COLO829 (cell line): ENCODE measurements around the gene TACC2.
"Not testable (repeated sequence)": the region's sequence is repeated elsewhere in the genome, so short reads cannot be mapped to it uniquely, and the experiment has no call there.

Experiments
- DNase-seq: peaks from one replicate; pipeline ENCODE4 v3.0.0; 2012; ENCODE audit warnings: low spot score

Gene TACC2

DNA sequence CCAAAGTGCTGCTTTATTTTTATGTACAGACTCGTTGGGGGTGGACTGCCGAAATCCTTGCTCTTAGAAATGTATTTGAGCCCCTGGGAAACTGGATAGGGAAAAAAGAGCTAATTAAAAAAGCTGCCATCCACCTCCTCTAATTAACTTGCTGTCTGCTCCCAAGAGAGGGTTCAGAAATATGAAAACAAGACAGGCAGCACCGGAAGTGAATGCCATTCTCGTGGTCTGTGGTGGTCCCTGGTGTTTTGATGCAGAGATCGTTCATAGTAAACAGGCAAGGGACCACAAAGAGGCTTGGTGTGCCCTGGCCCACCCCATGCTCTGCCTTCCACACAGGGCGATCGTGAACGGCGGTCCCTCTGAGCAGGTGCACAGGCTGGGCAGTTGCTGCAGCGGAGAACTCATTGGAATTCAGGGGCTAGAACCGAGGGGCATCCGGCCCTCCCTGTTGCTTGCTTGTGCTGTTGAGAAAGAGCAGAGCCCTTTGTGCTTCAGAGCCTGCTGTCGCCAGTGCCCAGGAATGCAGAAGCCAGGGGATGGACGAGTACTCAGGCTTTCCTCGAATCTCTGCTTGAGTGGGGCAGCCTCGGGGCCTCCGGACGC lies 203.1 kb downstream of the TACC2 start:
- DNase-seq = no peak

GRCh38 chr10:122194251-122194650 lies 205.3 kb downstream of the TACC2 start:
- DNase-seq = no peak

DNA sequence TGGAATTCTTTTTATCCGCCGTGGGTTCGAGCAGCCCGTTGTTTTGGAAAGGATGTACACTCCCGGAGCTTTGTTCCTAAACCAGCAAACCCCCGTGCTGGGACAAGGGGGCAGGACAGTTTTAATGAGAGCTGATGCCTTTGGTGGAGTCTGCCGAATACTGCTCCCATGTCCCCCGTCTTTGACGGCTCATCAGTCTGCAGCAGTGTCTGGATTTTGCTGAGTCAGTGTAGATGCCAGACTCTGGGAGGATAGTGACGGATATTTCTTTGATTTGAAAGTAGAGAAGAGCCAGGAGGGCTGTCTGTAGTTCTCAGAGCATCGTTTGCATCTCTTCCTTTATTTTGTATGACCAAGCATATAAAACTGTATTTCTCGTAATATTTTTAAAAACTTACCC lies 207.3 kb downstream of the TACC2 start:
- DNase-seq = no peak

GRCh38 chr10:122197611-122198222 lies 208.8 kb downstream of the TACC2 start:
- DNase-seq = no peak

GRCh38 chr10:122198631-122199030 lies 209.7 kb downstream of the TACC2 start:
- no peak for DNase-seq

GRCh38 chr10:122199070-122199469 lies 210.1 kb downstream of the TACC2 start:
- DNase-seq = no peak

GRCh38 chr10:122199689-122200088 lies 210.7 kb downstream of the TACC2 start:
- no peak for DNase-seq

DNA sequence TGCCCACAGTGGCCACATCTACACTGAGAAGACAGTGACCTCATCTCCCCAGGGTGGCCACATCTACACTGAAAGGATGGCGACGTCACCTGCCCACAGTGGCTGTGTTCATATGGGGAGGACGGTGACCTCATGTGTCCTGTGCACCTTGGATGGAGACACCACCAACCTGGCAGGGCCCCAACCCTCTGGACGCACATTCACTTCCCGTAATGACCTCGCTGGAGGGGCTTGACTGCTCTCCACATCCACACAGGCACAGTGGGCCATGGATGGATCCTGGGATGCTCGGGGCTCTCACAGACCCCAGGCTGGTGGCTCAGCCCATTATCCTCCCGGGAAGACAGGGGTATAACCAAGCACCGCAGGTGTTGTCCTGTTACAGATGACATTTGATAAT lies 212.4 kb downstream of the TACC2 start:
- DNase-seq = no peak

DNA sequence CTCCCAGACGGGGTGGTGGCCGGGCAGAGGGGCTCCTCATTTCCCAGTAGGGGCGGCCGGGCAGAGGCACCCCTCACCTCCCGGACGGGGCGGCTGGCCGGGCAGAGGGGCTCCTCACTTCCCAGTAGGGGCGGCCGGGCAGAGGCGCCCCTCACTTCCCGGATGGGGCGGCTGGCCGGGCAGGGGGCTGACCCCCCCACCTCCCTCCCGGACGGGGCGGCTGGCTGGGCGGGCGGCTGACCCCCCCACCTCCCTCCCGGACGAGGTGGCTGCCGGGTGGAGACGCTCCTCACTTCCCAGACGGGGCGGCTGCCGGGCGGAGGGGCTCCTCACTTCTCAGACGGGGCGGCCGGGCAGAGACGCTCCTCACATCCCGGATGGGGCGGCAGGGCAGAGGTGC lies 214.2 kb downstream of the TACC2 start:
- not testable (repeated sequence) for DNase-seq

GRCh38 chr10:122204691-122205489 lies 215.9 kb downstream of the TACC2 start:
- DNase-seq = no peak

GRCh38 chr10:122206471-122207065 lies 217.6 kb downstream of the TACC2 start:
- no peak for DNase-seq

DNA sequence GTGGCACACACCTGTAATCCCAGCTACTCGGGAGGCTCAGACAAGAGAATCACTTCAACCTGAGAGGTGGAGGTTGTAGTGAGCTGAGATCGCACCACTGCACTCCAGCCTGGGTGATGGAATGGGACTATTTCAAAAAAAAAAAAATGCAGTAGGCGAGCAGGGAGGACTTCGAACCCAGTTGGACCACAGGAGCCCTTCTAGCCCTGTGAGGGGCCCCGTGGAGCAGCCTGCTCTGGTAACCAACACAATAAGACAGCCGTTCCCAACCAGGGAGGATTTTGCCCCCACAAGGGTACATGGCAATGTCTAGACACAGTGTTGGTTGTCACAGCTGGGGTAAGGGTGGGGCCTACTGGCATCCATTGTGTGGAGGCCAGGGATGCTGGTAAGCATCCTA lies 218.2 kb downstream of the TACC2 start:
- no peak for DNase-seq

DNA sequence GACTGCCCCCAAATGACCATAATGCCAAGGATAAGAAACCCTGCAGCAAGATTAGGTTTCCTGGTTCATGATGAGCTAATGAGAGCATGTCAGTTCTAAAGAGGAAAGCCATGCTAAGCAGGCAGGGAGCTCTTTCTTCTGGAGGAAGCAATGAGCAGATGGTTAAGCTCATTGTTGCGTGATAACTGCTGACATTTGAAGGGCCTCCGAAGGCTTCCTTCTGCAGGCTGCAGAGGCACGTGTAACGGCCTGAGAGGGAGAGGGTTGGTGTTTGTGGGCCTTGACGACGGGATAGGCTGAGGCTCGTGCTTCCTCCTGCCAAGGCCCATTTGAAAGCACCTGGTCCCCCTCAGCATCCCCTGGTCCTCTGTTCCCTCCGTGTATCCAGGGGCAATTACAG lies 218.6 kb downstream of the TACC2 start:
- DNase-seq = no peak

GRCh38 chr10:122208571-122209430 lies 219.8 kb downstream of the TACC2 start:
- DNase-seq = no peak

GRCh38 chr10:122210481-122211265 lies 221.7 kb downstream of the TACC2 start:
- no peak for DNase-seq

GRCh38 chr10:122213364-122213763 lies 224.4 kb downstream of the TACC2 start:
- no peak for DNase-seq

GRCh38 chr10:122213766-122214165 lies 224.8 kb downstream of the TACC2 start:
- no peak for DNase-seq

- no peak for DNase-seq
These were observed 227.1 kb downstream of the TACC2 start for GRCh38 chr10:122216047-122216446.

DNA sequence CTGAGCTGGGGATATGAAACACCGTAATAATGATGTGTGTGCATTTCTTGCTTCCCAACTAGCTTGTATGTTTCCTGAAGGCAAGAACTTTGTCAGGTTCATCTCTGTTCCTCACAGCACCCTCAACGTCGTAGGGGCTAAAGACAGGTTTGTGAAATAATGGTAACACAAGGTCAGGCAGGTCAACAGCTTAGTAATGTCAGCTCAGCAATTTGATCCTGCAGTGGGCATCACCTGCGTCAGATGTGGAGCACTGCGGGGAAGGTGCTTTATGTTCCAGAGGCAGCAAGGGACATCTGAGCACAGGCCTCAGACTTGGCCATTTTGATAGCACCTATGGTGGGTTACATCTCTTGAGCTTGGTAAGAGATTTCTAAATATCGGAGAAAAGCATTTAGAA lies 230.4 kb downstream of the TACC2 start:
- DNase-seq = no peak

DNA sequence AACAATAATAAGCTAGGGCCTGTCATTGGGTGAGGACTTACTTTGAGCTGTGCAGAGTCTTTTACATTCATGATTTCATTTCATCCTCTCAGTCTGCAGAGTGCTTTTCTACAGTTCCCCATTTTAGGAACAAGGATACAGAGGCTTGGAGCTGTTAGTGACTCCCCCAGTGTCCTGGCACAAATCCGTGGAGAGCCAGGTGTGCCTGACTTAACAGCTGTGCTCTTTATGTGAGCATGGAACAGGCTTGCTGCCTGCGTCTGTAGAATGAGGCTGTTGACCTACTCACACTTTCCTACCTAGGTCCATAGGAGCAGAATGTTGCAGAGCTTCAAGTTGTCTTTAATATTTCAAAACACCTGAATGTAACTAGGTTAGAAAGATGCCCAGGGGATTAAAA lies 231.8 kb downstream of the TACC2 start:
- no peak for DNase-seq

DNA sequence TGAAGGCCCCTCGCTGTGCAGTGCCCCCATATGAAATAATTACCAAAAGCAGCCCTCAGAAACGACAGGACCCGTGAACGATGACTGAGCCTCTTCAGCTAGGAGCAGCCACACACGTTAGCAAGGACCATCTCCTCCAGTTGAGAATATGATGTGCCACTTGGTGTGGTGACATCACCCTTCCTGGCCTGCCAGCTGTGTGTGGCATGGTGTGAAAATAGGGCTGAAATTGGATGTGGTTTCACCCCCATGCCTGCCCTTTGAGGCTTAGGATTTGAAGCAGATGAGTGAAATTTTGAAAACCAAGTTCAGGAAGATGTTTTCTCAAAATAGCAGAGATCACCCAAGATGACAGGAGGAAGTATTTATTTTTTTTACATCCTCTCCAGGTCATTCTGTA lies 233.0 kb downstream of the TACC2 start:
- no peak for DNase-seq
